Mucosa of descending colon (tissue), 3 donors: Measurements from ENCODE around the gene RACK1. TPM values are rescaled to one million over a fixed set of nuclear protein-coding genes. Genes with fewer than 3 reads are reported as not detected.
"Not testable (repeated sequence)": the region's sequence is repeated elsewhere in the genome, so short reads cannot be mapped to it uniquely, and the experiment has no call there.

Experiments
- ATAC-seq: fragments of 200-7000 bp; cut with Tn5 transposase; one replicate; pipeline ENCODE4 v1.9.1; 2020; ENCODE audit warnings: mild to moderate bottlenecking, moderate library complexity
- DNase-seq, 3 donors: peaks; one replicate each; pipeline ENCODE4 v3.0.0-alpha.2; 2020
- H3K36me3 ChIP-seq: fragments of 200-600 bp; one replicate; pipeline ENCODE4 v1.8.0; 2021; ENCODE audit warnings: low read depth, mild to moderate bottlenecking
- H3K4me1 ChIP-seq: fragments of 200-600 bp; one replicate; pipeline ENCODE4 v1.8.0; 2021; ENCODE audit warnings: low read depth, mild to moderate bottlenecking
- H3K4me3 ChIP-seq: fragments of 200-600 bp; one replicate; pipeline ENCODE4 v1.8.0; 2021; ENCODE audit warnings: mild to moderate bottlenecking
- H3K9me3 ChIP-seq: fragments of 200-600 bp; one replicate; pipeline ENCODE4 v1.8.0; 2021; ENCODE audit warnings: mild to moderate bottlenecking
- CTCF ChIP-seq: fragments of 200-600 bp; IDR thresholded peaks from one replicate; pipeline ENCODE4 v1.8.0; 2022; ENCODE audit warnings: antibody characterized with exemption, mild to moderate bottlenecking
- intact Hi-C, 2 donors: fragments of 100-400 bp; cut with DNase I in 1 of 2; cut with micrococcal nuclease in 1 of 2; formaldehyde crosslinking; loops; one replicate each; pipeline versions ENCODE4 v1.11.0 to v1.11.1; 2022; cut with DNase I, micrococcal nuclease
- long read RNA-seq, 2 donors: library from polyadenylated mRNA; unstranded; transcript quantifications; one replicate each; pipeline ENCODE4 v2.0.0, GENCODE V29; 2019 to 2021
- total RNA-seq, 3 donors: library from RNA; stranded (reverse); fragmentation: NEBNext Ultra II Directional in 2 of 3; extraction: Animal tissue kit (Norgen Biotek cat#: 25700) in 2 of 3; gene quantifications; one replicate each; pipeline versions ENCODE4 v1.2.1 to v1.2.4, GENCODE V29; 2021 to 2023
- donor health status: DM: no; HTN: no; CAD: no; lungs with moderate emphysema.
- donor health status: DM: no; HTN: no; CAD: no.
- donor health status: DM: no; HTN: yes; CAD: no.

Gene RACK1
- total RNA-seq, result 1,000 to 10,000 TPM; 1,078 to 1,367 (median 1,218) TPM
- long read RNA-seq, donor 1, transcript RACK1-227 (8 exons, 1,403 nt), result major isoform, 1,012 of 1,088 reads
- long read RNA-seq, donor 1, transcript RACK1-210 (8 exons, 1,098 nt), result minor isoform, 7 of 1,088 reads
- long read RNA-seq, donor 1, transcript RACK1-224 (8 exons, 1,150 nt), result minor isoform, 13 of 1,088 reads
- long read RNA-seq, donor 1, partial matches to known transcripts, result 16 of 1,088 reads
- long read RNA-seq, donor 1, other reads (novel, unspliced or antisense), result 32 of 1,088 reads
- long read RNA-seq, donor 2, transcript RACK1-224 (8 exons, 1,150 nt), result minor isoform, 5 of 1,189 reads
- long read RNA-seq, donor 2, transcript RACK1-227 (8 exons, 1,403 nt), result major isoform, 1,060 of 1,189 reads
- long read RNA-seq, donor 2, transcript RACK1-210 (8 exons, 1,098 nt), result minor isoform, 91 of 1,189 reads
- long read RNA-seq, donor 2, partial matches to known transcripts, result 10 of 1,189 reads
- long read RNA-seq, donor 2, other reads (novel, unspliced or antisense), result 19 of 1,189 reads

- peak; percentile 88 to 92 (median 91) for DNase-seq
- peak within 1 kb of the TSS; percentile 64 for H3K4me3 ChIP-seq
- ATAC-seq, result peak; percentile 71
- H3K36me3 ChIP-seq, result peaks cover 4% of the 10 kb centered on the region
- no peaks in the 10 kb centered on the region for H3K9me3 ChIP-seq
- intact Hi-C loops, result no loop called here
- TF ChIP-seq CTCF, result no peak
- H3K4me1 ChIP-seq, result peaks cover 31% of the 10 kb centered on the region
Measured at GRCh38 chr5:181243564-181244343, at the start of gene RACK1. TSS of gene RACK1 (minus strand) at chr5:181243906. CDS start at chr5:181243800, 106 bp downstream.

DNA sequence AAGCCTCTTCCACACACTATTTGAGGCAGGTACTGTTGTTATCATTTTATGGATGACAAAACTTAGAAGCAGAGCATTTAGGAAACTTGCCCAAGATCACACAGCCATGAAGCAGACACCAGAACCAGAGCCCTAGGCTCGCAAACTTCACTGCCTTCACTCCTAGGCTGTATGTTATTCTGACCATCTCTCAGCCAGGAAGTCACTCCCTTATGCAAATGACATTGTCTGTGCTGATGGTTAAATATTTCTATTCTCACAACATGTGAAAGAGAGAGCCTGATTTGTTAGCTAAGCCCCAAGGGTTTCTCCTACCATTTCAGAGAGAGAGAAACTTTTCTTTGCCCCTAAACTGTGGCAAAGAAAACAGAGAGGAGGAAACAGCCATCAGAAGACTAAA lies 43.6 kb upstream of the RACK1 start:
- ATAC-seq, H3K9me3 ChIP-seq, H3K36me3 ChIP-seq, H3K4me3 ChIP-seq, H3K4me1 ChIP-seq, intact Hi-C loops, DNase-seq: not testable (repeated sequence)

GRCh38 chr5:181285962-181286705 lies 42.4 kb upstream of the RACK1 start:
- ATAC-seq, intact Hi-C loops, H3K4me1 ChIP-seq, H3K36me3 ChIP-seq, H3K9me3 ChIP-seq, H3K4me3 ChIP-seq, DNase-seq: not testable (repeated sequence)

GRCh38 chr5:181283841-181284755 lies 40.4 kb upstream of the RACK1 start:
- H3K4me3 ChIP-seq, DNase-seq, ATAC-seq, intact Hi-C loops, H3K36me3 ChIP-seq, H3K4me1 ChIP-seq, H3K9me3 ChIP-seq: not testable (repeated sequence)

GRCh38 chr5:181283347-181283746 lies 39.6 kb upstream of the RACK1 start:
- TF ChIP-seq CTCF, result no peak
- Histone ChIP-seq H3K36me3 (no peaks in the 10 kb centered on the region), H3K4me1 (no peaks in the 10 kb centered on the region), H3K9me3 (no peaks in the 10 kb centered on the region), H3K4me3 (no peak overlapping the region)
- ATAC-seq (no peak), DNase-seq (no peak)
- intact Hi-C loops, result no loop called here

- intact Hi-C loops, result no loop called here
- TF ChIP-seq CTCF, result no peak
- H3K4me1 ChIP-seq, result no peaks in the 10 kb centered on the region
- H3K36me3 ChIP-seq, result no peaks in the 10 kb centered on the region
- ATAC-seq (no peak), DNase-seq (no peak)
- no peak overlapping the region for H3K4me3 ChIP-seq
- H3K9me3 ChIP-seq, result no peaks in the 10 kb centered on the region
Measured at GRCh38 chr5:181282874-181283273, 39.2 kb upstream of the RACK1 start.

DNA sequence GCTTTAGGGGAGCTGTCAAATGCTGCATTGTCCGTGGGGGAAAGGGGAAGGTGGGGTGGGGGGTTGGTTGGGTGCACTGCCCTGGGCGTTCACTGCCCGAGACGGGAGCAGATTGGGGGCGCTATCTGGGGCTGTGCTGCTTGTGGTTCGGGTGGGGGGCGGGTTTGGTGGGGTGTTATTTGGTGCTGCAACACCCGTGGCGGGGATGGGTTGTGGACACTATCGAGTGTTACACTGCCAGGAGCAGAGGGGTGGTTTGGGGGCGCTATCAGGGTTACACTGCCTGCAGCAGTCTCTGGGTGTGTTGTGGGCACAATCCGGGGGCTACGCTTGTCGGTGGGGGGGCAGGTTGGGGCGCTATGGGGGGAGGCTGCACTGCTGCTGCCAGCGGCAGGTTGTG lies 38.7 kb upstream of the RACK1 start:
- H3K36me3 ChIP-seq, H3K4me1 ChIP-seq, DNase-seq, H3K9me3 ChIP-seq, H3K4me3 ChIP-seq, ATAC-seq, intact Hi-C loops: not testable (repeated sequence)
